SKM-1 treated with dmso at 0.1 percent for 144 hours (cell line): ENCODE measurements around the gene NTM.
"Not testable (repeated sequence)": the region's sequence is repeated elsewhere in the genome, so short reads cannot be mapped to it uniquely, and the experiment has no call there.

Source experiments
- DNase-seq: peaks from one replicate; lab custom pipeline; 2025; ENCODE audit not compliant: unreplicated experiment; lab: John Stamatoyannopoulos, UW

Gene NTM

DNA sequence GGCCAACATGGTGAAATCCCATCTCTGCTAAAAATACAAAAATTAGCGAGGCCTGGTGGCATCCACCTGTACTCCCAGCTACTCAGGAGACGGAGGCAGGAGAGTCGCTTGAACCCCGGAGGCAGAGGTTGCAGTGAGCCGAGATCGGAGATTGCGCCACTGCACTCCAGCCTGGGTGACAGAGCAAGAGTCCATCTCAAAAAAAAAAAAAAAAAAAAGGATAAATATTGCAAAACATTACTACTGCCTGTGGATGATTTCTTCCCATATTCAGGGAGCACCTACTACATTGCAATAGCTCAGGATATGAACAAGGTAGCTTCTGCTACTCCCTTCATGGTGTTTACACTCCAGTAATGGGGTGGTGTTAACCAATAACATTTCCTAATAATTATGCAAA, 980.6 kb downstream of the NTM start:
- DNase-seq, result no peak

DNA sequence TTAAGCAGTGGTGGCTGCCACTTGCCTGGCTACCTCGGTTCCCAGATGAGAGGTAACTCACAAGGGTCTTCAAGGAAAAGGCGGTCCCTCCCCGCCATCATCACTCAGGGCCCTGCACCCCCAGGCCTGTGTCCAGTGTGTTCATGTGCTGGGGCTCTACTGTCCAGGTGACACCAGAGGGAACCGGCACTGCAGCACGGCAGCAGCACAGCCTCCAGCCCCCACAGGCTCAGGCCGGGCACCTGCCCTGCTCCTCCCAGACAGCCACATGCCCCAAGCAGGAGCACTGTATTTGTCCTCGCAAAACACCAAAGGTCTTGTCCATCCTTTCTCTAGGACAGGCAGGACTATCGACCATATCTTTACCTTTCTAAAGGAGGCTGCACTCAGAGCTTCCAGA, 982.1 kb downstream of the NTM start:
- no peak for DNase-seq

DNA sequence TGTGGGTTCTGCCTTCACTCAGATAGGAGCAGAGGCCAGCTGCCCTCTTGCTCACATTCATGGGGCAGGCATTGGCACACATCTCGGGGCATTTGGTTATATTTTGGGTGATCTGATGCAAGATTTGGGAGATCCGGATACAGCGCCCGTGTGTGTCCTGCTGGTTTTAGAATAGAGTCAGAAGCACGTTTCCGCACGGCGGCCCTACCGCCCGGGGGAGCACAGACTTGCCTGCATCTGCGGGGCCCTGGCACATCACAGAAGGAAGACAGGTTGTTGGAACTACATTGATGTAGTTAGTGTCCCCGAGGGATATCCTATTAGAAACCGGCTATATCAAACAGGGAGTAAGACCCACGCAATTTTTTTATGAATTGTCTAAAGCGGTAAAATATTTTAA, 982.8 kb downstream of the NTM start:
- no peak for DNase-seq

DNA sequence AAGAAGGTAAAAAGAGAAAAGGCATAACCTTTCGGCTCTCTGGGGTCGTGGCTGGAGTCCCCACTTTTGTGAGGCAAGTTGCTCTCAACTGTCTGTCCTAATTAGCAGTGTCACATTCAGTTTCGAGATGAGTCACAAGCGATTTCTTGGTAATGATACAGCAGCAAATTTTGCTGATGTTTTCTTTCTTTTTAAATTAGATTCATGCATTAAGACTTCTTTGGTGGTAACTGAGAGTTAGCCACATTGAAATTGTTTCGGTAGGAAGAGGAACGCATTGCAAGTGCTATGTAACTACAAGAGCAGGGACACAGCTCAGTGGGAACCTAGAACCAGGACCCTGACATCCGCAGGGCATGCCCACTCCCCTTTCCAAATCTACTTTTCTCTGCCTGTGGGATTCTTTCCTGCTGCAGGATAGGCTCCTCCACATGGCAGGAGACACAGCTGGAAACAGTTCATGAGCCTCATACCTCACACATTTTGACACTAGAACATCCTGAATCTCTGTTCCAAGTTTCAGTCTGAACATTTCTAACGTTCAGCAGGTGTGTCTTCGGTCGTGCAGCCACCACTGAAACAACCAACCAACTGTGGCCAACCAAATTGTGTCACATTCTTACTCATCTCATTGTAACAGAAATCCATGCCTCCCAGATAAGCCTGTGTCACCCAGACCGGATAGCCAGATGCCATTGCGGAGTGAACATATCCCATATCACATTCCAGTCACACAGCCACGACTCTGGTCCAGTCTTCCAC, 987.6 kb downstream of the NTM start:
- DNase-seq, result no peak

DNA sequence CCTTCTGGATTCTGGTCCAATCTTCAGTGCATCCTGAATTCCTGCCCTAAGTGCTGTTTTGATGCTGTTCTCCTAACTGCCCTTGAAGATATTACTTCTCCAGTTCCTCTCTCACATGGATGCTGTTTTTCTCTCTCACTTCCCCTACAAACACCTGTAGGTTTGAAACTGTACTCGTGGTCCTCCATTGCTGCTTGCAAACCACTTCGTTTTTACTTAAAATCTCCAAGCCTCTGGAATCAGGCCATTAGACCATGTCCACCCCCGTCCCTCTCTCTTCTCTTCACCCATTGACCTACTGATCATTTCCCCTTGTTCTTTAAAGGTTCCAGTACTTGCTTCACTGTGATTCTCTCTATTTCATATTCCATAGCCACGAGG, 988.1 kb downstream of the NTM start:
- DNase-seq, result no peak

DNA sequence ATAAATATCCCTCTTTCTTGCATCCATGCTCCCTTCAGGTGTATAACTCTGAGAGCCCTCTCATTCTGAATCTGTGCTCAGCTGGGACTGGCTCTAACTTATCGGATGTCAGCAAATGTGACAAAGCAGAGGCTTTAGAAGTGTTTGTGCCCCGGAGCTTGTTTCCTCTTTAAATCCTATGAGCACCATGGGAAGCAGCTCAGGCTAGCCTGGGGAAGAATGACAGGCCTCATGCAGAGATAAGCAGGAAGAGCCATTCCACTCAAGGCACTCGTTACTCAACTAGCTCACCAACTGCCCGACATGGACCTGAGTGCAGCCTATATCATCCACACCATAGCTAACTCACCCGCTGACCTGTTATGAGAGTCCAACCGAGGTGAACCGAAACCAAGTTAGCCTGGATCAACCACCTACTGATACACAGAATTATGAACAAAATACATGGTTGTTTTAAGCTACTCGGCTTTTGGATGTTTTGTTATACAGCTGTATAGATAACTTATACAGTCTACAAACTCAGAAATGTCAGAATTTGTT, 990.7 kb downstream of the NTM start:
- no peak for DNase-seq

DNA sequence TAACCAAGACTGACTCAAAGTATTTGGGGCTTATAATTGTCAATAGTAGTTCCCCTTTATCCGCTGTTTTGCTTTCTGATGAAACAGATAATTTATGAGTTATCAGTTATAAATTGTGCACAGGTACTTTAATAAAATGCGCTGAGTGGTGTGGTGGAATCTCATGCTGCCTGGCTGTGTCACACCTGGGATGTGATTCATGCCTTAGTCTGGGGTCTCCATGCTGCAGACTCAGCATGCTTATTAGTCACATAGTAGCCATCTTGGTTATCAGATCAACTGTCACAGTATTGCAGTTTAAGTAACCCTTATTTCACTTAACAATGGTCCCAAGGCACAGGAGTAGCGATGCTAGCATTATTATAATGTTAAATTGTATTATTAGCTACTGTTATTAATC, 995.2 kb downstream of the NTM start:
- DNase-seq, result no peak

DNA sequence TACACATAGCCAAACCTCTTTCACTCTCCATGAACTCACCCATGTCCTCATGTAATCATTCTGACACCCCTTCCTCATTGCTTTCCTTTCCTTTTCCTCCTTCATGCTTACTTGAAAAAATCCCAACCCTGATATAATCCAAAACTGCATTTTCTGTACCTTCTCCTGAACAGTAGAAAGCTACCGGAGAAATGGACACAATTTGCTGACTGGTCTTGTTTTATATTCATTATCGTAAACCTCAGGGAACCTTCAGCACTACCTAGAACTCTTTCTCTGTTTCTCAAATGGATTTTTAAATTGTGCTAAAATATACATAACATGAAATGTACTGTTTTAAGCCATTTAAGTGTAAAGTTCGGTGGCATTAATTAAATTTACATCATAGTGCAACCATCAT, 996.9 kb downstream of the NTM start:
- no peak for DNase-seq

DNA sequence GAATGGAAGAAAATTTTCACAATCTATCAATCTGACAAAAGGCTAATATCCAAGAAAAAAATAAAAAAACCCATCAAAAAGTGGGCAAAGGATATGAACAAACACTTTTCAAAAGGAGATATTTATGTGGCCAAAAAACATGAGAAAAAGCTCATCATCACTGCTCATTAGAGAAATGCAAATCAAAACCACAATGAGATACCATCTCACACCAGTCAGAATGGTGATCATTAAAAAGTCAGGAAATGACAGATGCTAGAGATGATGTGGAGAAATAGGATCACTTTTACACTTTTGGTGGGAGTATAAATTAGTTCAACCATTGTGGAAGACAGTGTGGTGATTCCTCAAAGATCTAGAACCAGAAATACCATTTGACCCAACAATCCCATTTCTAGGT, 999.7 kb downstream of the NTM start:
- not testable (repeated sequence) for DNase-seq

DNA sequence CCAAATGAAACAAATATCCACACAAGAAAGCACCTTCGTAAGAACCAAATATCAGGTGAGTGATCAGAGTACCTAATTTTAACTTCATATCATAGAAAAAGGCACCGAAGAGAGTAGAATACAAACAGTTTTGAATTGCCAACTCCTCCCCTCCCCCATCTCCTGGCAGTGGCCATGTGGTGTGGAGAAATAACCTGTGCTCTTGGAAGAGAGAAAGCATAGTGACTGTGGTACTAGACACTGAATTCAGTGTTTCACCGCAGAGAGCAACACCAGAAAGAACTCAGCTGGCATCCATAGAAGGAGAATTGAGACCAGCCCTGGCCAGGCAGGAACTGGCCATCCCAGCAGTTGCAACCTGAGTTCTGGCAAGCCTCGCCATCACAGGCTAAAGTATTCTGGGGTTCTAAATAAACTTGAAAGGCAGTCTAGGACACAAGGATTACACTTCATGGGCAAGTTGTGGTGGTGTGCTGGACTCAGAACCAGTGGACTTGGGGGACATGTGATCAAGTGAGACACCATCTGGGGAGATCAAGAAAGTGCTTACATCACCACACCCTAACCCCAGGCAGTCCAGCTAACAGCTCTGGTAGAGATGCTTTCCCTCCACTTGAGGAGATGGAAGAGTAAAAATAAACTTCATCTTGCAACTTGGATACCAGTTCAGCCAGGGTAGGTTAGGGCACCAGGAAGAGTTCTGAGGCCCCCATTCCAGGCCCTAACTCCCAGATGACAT, 1003.2 kb downstream of the NTM start:
- no peak for DNase-seq

DNA sequence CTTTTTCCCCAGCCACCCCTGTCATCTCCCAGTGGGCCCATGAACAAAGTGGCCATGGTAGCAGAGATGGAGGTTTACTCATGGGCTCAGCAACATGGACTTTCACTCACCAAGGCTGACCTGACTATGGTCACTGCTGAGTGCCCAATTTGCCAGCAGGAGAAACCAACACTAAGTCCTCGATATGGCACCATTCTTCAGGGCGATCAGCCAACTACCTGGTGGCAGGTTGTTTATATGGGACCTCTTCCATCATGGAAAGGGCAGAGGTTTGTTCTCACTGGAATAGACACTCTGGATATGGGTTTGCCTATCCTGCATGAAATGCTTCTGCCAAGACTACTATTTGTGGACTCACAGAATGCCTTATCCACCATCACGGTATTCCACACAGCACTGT, 1009.1 kb downstream of the NTM start:
- DNase-seq, result no peak
